Heart left ventricle (tissue), 13 donors: ENCODE results near the gene MAP3K4.

ENCODE experiments used
- CTCF ChIP-seq, 12 donors: fragments of 200-600 bp; sonication (generic) in 4 of 12; IDR thresholded peaks; one replicate each; pipeline versions ENCODE4 v1.5.0 to v1.8.0; 2018 to 2022; ENCODE audit warnings: antibody characterized with exemption in 12 of 12, mild to moderate bottlenecking in 5 of 12
- POLR2A ChIP-seq, 2 donors: fragments of 450-650 bp; IDR thresholded peaks; one replicate each; pipeline ENCODE4 v1.6.1; 2017; ENCODE audit warnings: antibody characterized with exemption in 2 of 2, mild to moderate bottlenecking in 2 of 2, moderate library complexity in 2 of 2
- donor health status: ischemic (EF 13 %, LVEDD 7.1; RV severe dilation, severe dysfunction).
- donor health status: DM: no; HTN: yes; CAD: no.
- donor health status: DM: no; HTN: no; CAD: no.
- donor health status: ischemic (EF 25% LVEDD 6.9; RV normal size, moderate dysfunction).
- donor health status: ischemic (EF 25% LVEDD 5.7; RV mildly dilated, moderate dysfunction).
- donor health status: ischemic (EF 35%, LVEDD 5.7; RV mildly dilated, moderate dysfunction).
- donor health status: nonischemic (EF 11% LVEDD 7.7; RV severe dilation, severe dysfunction).
- donor health status: DM: yes; HTN: yes; CAD: no.
- donor health status: PGD.
- donor health status: ischemic (EF 29% LVEDD 5.4; RV normal size, mild dysfunction).
- donor health status: nonischemic (EF 23%, LVEDD 6.1; RV moderate dilation, normal function).

DNA sequence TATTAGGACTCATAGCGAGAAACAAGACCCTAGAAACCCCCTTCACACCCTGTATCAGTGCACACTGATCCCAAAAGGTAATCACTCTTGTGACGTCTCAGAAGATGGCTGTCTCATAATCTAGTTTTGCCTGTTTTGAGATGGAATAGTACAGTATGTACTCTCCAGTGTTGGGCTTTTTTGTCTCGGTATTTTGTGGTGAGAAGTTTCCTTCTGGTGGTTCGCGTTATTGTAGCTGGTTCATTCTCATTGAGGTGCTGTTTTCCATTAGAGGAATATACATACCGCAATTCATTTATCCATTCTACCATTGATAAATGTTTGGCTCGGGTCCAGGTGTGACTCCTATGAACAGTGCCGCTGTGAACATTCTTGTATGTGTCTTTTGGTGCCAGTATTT is 27.9 kb upstream of the MAP3K4 start:
- no peak for TF ChIP-seq CTCF (IDR thresholded peaks at IDR 0.05)
- TF ChIP-seq POLR2A (IDR thresholded peaks at IDR 0.05) = no peak
